ENCODE data around the gene LSM7.

DNA sequence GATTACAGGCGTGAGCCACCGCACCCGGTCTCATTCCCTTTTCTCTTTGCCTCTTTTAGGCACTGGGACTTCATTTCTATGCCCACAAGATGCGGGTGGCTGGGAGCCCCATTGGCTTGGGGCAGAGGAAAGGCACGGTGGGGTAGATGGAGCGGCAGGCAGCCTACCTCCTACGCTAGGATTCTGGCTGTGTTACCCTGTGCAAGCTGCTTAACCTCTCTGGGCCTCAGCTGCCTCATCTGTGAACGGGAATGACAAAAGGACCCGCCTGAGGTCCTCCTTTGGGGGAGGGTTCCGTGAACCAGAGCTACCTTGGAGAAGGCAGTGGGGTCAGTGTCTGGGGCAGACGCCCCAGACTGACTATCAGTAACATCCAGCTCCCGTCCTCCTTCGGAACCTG lies 11.1 kb downstream of the LSM7 start:
- no peak for TF ChIP-seq CTCF (IDR thresholded peaks at IDR 0.05)
- TF ChIP-seq POLR2A (IDR thresholded peaks at IDR 0.05), result no peak
